Caco-2 (cell line): ENCODE measurements around the gene OR2V1. TPM values are rescaled to one million over a fixed set of nuclear protein-coding genes. Genes with fewer than 3 reads are reported as not detected.
"Not testable (repeated sequence)": the region's sequence is repeated elsewhere in the genome, so short reads cannot be mapped to it uniquely, and the experiment has no call there.

Experiments
- BruUV-seq: library from RNA; stranded (reverse); fragments of 400-500 nt; replicated peaks from 2 replicates; lab custom pipeline; 2021; lab: Mats Ljungman, UMichigan
- CTCF ChIA-PET: fragments of 300-600 bp; sonication (Branson Sonifier 250); formaldehyde crosslinking; loops from one replicate; lab custom pipeline; 2022; ENCODE audit warnings: antibody characterized with exemption; lab: Charles Lee
- POLR2A ChIA-PET: fragments of 300-600 bp; sonication (Branson Sonifier 250); formaldehyde crosslinking; loops from one replicate; lab custom pipeline; 2022; ENCODE audit warnings: antibody characterized with exemption; lab: Charles Lee
- DNase-seq, 2 experiments: peaks; one replicate each; pipeline versions ENCODE4 v3.0.0 to v3.0.0-alpha.2; 2020 to 2022
- H3K27me3 ChIP-seq: replicated peaks from 2 replicates; pipeline ENCODE4 v1.6.0; 2011; ENCODE audit warnings: low read length; ENCODE audit not compliant: control insufficient read depth, insufficient read depth
- H3K36me3 ChIP-seq: 2 replicates; pipeline ENCODE4 v1.5.1; 2011; ENCODE audit warnings: low read length; ENCODE audit not compliant: control insufficient read depth, insufficient read depth
- H3K4me1 ChIP-seq: fragments of 250-450 bp; sonication (Bioruptor Pico); 2 replicates; pipeline ENCODE4 v1.5.1; 2020; ENCODE audit warnings: mild to moderate bottlenecking
- H3K4me3 ChIP-seq: 2 replicates; pipeline ENCODE4 v1.5.1; 2011; ENCODE audit warnings: low read depth, mild to moderate bottlenecking, control low read depth, low read length
- H3K9me3 ChIP-seq: fragments of 250-450 bp; sonication (Bioruptor Pico); 2 replicates; pipeline ENCODE4 v1.5.1; 2020; ENCODE audit warnings: mild to moderate bottlenecking, moderate library complexity
- H3K27ac Mint-ChIP-seq: one replicate; pipeline ENCODE4 v1.8.0; 2022; ENCODE audit warnings: mixed read lengths; ENCODE audit not compliant: unreplicated experiment
- H3K27me3 Mint-ChIP-seq: one replicate; pipeline ENCODE4 v1.8.0; 2022; ENCODE audit warnings: mixed read lengths; ENCODE audit not compliant: insufficient read depth, unreplicated experiment
- H3K36me3 Mint-ChIP-seq: one replicate; pipeline ENCODE4 v1.8.0; 2022; ENCODE audit warnings: mild to moderate bottlenecking, mixed read lengths; ENCODE audit not compliant: insufficient read depth, unreplicated experiment
- H3K4me1 Mint-ChIP-seq: one replicate; pipeline ENCODE4 v1.8.0; 2022; ENCODE audit warnings: low read depth, mixed read lengths; ENCODE audit not compliant: unreplicated experiment
- H3K4me3 Mint-ChIP-seq: one replicate; pipeline ENCODE4 v1.8.0; 2022; ENCODE audit warnings: mild to moderate bottlenecking, moderate library complexity, mixed read lengths; ENCODE audit not compliant: unreplicated experiment
- H3K9me3 Mint-ChIP-seq: one replicate; pipeline ENCODE4 v1.8.0; 2022; ENCODE audit warnings: mixed read lengths; ENCODE audit not compliant: unreplicated experiment
- intact Hi-C: fragments of 100-400 bp; cut with micrococcal nuclease; formaldehyde crosslinking; loops from one replicate; pipeline ENCODE4 v1.10.0; 2022; ENCODE audit not compliant: unreplicated experiment
- total RNA-seq: library from RNA; stranded (reverse); gene quantifications from 2 replicates; pipeline ENCODE4 v1.2.3, GENCODE V29; 2022
- TF ChIP-seq, protein P1 (sequence below), 2 experiments: fragments of 200-600 bp in 1 of 2; IDR thresholded peaks; 1 replicate in 1 of 2; 2 replicates in 1 of 2; pipeline versions ENCODE4 v1.5.1 to v1.8.0; 2011 to 2022; ENCODE audit warnings: antibody characterized with exemption in 1 of 2, control low read depth in 1 of 2, inconsistent platforms in 1 of 2, low read depth in 1 of 2, low read length in 1 of 2, mild to moderate bottlenecking in 1 of 2, moderate library complexity in 1 of 2; ENCODE audit not compliant: insufficient read depth in 1 of 2, severe bottlenecking in 1 of 2, unreplicated experiment in 1 of 2

Gene OR2V1
- total RNA-seq, 1 experiment from 2014 or later, result not detected

DNA sequence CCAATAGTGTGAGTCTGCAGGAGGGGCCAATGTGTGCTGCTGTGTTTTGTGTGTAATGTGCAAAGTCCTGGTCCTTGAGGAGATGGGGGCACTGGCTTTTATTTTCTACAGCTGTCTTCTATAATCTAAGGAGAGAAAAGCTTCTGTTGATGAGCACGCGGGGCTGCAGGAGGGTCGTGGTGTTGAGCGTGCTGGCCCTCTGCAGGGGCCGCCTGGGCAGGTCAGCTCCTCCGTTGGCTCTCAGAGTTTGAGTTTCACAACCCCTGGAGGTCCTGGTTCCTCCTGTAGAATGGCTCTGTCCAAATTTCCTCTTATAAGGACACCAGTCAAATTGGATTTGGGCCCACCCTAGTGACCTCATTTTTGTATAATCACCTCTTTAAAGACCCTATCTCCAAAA, 12.6 kb downstream of the OR2V1 start:
- ChIA-PET CTCF (interaction anchor here (0.6 kb wide), 1 partner anchor 178 kb away, joined by 3 read pairs; no protein-coding TSS in a partner anchor), POLR2A (no interaction called here)
- TF ChIP-seq, protein P1, sequence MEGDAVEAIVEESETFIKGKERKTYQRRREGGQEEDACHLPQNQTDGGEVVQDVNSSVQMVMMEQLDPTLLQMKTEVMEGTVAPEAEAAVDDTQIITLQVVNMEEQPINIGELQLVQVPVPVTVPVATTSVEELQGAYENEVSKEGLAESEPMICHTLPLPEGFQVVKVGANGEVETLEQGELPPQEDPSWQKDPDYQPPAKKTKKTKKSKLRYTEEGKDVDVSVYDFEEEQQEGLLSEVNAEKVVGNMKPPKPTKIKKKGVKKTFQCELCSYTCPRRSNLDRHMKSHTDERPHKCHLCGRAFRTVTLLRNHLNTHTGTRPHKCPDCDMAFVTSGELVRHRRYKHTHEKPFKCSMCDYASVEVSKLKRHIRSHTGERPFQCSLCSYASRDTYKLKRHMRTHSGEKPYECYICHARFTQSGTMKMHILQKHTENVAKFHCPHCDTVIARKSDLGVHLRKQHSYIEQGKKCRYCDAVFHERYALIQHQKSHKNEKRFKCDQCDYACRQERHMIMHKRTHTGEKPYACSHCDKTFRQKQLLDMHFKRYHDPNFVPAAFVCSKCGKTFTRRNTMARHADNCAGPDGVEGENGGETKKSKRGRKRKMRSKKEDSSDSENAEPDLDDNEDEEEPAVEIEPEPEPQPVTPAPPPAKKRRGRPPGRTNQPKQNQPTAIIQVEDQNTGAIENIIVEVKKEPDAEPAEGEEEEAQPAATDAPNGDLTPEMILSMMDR (IDR thresholded peaks at IDR 0.05; ENCODE audit: insufficient read depth in 1 of 2, low read depth in 1 of 2, low read length in 1 of 2, severe bottlenecking in 1 of 2, unreplicated experiment in 1 of 2), result no peak
- intact Hi-C loops, result no loop called here
- Mint-ChIP-seq H3K27me3 (peaks cover 16% of the 10 kb centered on the region), H3K4me1 (no peaks in the 10 kb centered on the region), H3K36me3 (no peaks in the 10 kb centered on the region), H3K9me3 (no peaks in the 10 kb centered on the region), H3K4me3 (no peak overlapping the region), H3K27ac (no peak overlapping the region)
- H3K4me1 ChIP-seq, result no peaks in the 10 kb centered on the region
- no TSS peak for BruUV-seq
- no peaks in the 10 kb centered on the region; the same call in 1 of the 2 replicates for H3K27me3 ChIP-seq
- no peak overlapping the region for H3K4me3 ChIP-seq
- DNase-seq, result no peak
- no peaks in the 10 kb centered on the region for H3K9me3 ChIP-seq
- no peaks in the 10 kb centered on the region for H3K36me3 ChIP-seq

DNA sequence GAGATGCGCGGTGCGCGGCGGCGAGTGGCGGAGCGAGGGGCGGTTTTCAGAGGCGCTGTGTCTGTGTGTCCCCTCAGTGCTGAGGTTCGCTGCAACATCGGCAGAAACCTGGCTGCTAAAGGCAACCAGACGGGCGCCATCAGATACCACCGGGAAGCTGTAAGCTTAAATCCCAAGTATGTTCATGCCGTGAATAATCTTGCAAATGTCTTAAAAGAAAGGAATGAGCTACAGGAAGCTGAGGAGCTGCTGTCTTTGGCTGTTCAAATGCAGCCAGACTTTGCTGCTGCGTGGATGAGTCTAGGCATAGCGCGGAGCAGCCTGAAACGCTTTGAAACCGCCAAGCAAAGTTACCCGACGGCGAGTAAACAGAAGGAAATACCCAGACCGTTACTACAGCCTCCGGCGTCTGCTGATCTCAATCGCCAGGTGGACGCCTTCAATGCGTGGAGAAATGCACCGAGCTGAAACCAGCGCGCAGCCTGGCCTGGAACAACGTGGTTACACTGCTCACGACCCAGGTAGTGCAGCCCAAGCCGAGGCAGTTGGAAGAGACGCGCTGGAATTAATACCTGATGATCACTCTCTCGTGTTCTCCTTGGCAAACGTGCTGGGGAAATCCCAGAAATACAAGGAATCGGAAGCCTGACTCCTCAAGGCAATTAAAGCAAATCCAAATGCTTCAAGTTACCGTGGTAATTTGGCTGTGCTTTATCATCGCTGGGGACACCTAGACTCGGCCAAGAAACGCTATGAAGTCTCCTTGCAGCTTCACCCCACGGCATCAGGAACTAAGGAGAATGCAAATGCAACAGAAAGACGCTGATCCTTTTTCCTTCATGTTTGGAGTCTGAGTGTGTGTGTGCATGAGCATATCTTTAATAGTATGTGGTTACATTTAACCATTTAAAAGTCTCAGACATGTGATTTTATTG, 15.9 kb downstream of the OR2V1 start:
- H3K4me1 Mint-ChIP-seq, result no peaks in the 10 kb centered on the region
- ChIA-PET CTCF (no interaction called here), POLR2A (no interaction called here)
- Histone ChIP-seq H3K27me3 (no peaks in the 10 kb centered on the region; the same call in 1 of the 2 replicates), H3K4me3 (no peak overlapping the region), H3K9me3 (no peaks in the 10 kb centered on the region), H3K4me1 (no peaks in the 10 kb centered on the region), H3K36me3 (no peaks in the 10 kb centered on the region)
- peaks cover 16% of the 10 kb centered on the region for H3K27me3 Mint-ChIP-seq
- no peak overlapping the region for H3K27ac Mint-ChIP-seq
- DNase-seq, result peak in 1 of 2 experiments; percentile 22
- BruUV-seq, result no TSS peak
- peak overlapping the region; percentile 29 for H3K4me3 Mint-ChIP-seq
- H3K36me3 Mint-ChIP-seq, result no peaks in the 10 kb centered on the region
- intact Hi-C loops, result no loop called here
- TF ChIP-seq, protein P1 (IDR thresholded peaks at IDR 0.05; ENCODE audit: insufficient read depth in 1 of 2, low read depth in 1 of 2, low read length in 1 of 2, severe bottlenecking in 1 of 2, unreplicated experiment in 1 of 2), result no peak
- H3K9me3 Mint-ChIP-seq, result no peaks in the 10 kb centered on the region

DNA sequence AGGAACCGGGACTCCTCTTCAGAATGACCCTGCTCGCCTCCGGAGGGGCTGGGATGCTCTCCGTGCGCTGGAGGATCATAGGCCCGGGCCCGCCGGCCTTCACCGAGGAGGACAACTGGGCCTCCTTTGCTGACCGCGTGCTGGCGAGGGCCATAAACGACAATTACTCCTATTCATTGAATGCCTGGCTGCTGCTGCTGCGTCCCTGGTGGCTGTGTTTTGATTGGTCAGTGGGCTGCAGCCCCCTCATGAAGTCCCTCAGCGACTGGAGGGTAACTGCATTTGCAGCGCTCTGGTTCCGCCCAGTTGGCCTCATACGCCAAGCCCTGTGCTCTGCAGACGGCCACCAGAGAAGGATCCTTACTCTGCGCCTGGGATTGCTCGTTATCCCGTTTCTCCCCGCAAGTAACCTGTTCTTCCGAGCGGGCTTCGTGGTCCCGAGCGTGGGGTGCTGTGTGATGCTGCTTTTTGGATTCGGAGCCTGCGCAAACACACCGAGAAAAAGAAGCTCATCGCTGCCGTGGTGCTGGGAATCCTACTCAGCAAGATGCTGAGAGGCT, 16.6 kb downstream of the OR2V1 start:
- Mint-ChIP-seq H3K27me3 (peaks cover 16% of the 10 kb centered on the region), H3K27ac (no peak overlapping the region), H3K9me3 (no peaks in the 10 kb centered on the region), H3K4me1 (no peaks in the 10 kb centered on the region), H3K4me3 (no peak overlapping the region), H3K36me3 (no peaks in the 10 kb centered on the region)
- TF ChIP-seq, protein P1 (IDR thresholded peaks at IDR 0.05; ENCODE audit: insufficient read depth in 1 of 2, low read depth in 1 of 2, low read length in 1 of 2, severe bottlenecking in 1 of 2, unreplicated experiment in 1 of 2), result no peak
- no peak for DNase-seq
- ChIA-PET CTCF (no interaction called here), POLR2A (no interaction called here)
- no TSS peak for BruUV-seq
- Histone ChIP-seq H3K4me3 (no peak overlapping the region), H3K9me3 (no peaks in the 10 kb centered on the region), H3K27me3 (no peaks in the 10 kb centered on the region; the same call in 1 of the 2 replicates), H3K4me1 (no peaks in the 10 kb centered on the region), H3K36me3 (no peaks in the 10 kb centered on the region)
- intact Hi-C loops, result no loop called here

DNA sequence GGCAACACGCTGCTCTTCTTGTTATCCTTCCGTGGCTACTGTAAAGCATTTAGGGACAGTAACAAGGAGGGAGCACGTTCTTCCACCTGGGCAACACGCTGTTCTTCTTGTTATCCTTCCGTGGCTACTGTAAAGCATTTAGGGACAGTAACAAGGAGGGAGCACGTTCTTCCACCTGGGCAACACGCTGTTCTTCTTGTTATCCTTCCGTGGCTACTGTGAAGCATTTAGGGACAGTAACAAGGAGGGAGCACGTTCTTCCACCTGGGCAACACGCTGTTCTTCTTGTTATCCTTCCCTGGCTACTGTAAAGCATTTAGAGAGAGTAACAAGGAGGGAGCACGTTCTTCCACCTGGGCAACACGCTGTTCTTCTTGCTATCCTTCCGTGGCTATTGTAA, 17.4 kb downstream of the OR2V1 start:
- CTCF ChIA-PET, DNase-seq, H3K36me3 Mint-ChIP-seq, POLR2A ChIA-PET, intact Hi-C loops, BruUV-seq, H3K4me3 Mint-ChIP-seq, H3K4me1 ChIP-seq, H3K4me3 ChIP-seq, H3K36me3 ChIP-seq, H3K9me3 Mint-ChIP-seq, H3K9me3 ChIP-seq, H3K27ac Mint-ChIP-seq, H3K4me1 Mint-ChIP-seq, H3K27me3 ChIP-seq: not testable (repeated sequence)
- H3K27me3 Mint-ChIP-seq, result peaks cover 13% of the 10 kb centered on the region
